ENCODE data around the gene MRPL21. TPM values are rescaled to one million over a fixed set of nuclear protein-coding genes. Genes with fewer than 3 reads are reported as not detected.

MRPL21 gene
- polyA plus RNA-seq, 1 experiment: 46.8 TPM

DNA sequence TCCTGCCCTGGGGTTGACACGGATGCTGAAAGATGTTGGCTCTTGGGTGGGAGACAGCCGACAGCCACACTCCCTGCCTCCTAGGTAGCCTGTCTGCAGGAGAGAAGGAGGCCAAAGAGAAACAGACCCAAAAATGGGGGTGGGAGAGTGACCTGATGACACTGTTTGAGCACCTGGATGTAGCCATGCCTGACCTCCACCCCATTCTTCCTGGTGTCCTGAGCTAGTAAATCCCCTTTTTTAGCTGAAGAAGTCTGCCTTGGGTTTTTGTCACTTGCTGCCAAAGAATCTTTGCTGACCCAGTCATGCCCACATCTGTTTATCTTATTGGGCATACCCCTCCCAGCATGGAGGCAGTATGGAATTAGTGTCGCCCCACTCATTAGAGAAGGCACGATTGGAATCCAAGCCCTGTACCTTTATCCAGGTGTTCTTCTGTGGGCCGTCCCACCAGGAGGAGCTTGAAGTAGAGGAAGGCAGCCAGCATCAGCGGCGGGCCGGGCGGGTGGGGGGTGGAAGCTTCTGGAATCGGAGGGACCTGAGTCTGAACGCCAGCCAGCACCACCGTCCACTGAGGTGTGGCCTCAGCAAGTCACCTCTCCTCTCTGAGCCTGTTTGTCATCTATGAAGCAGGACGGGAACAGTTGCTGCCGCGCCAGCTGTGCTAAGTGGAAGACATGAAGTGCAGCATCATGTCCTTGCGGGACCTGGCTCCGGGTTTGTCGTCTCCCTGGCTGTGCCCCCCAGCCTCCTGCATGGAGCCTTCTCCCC, 37.9 kb upstream of the MRPL21 start:
- H3K9me3 ChIP-seq (ENCODE audit: control insufficient read depth, insufficient read depth, low read length): no peaks in the 10 kb centered on the region; the same call in 1 of the 2 replicates
- H3K27ac ChIP-seq (ENCODE audit: low read depth, low read length): no peak overlapping the region
- TF ChIP-seq, protein P1, sequence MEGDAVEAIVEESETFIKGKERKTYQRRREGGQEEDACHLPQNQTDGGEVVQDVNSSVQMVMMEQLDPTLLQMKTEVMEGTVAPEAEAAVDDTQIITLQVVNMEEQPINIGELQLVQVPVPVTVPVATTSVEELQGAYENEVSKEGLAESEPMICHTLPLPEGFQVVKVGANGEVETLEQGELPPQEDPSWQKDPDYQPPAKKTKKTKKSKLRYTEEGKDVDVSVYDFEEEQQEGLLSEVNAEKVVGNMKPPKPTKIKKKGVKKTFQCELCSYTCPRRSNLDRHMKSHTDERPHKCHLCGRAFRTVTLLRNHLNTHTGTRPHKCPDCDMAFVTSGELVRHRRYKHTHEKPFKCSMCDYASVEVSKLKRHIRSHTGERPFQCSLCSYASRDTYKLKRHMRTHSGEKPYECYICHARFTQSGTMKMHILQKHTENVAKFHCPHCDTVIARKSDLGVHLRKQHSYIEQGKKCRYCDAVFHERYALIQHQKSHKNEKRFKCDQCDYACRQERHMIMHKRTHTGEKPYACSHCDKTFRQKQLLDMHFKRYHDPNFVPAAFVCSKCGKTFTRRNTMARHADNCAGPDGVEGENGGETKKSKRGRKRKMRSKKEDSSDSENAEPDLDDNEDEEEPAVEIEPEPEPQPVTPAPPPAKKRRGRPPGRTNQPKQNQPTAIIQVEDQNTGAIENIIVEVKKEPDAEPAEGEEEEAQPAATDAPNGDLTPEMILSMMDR (IDR thresholded peaks at IDR 0.05; ENCODE audit: low read depth, low read length): no peak
- no peaks in the 10 kb centered on the region for H3K27me3 ChIP-seq (ENCODE audit: control insufficient read depth, insufficient read depth, low read length)
- DNase-seq (ENCODE audit: low read depth, low spot score): no peak
- ChIA-PET POLR2A (interaction anchor here (0.6 kb wide), 1 partner anchor 141 kb away, joined by 6 read pairs; no protein-coding TSS in a partner anchor), CTCF (interaction anchor here (1.6 kb wide), 1 partner anchor 9 kb away, joined by 5 read pairs; no protein-coding TSS in a partner anchor)
- no peak overlapping the region for H3K4me3 ChIP-seq (ENCODE audit: low read depth, low read length)

DNA sequence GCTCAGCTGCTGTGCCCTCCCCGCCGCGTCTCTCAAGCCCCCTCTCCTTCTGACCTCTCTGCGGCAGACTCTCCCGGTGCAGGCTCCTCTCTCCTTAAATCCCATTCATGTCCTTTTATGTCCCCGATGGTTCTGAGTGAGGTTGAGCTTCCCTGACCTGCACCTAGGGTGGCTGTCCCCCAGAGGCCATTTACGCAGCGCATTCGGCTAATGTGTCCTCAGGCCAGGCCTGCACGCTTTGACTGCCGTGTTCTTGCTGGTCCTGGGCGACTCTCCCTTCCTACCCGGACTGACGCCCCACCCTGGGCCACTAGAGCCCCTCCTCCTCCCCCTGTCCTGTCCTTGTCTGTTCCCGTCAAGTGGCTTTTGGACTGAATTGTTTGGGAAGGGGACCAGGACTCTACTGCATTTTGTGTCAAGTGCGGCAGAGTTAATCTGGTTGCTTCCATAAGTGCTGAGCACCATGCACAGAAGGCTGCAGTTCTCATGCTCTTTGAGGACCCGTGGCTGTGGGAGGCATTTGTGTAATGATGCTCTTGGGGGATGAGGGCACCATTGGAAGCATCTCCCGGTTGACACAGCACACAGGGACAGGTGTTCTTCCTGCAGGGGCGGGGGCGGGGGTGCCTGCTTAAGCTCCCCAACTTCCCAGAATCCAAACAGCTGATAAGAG, 37.2 kb upstream of the MRPL21 start:
- H3K4me3 ChIP-seq (ENCODE audit: low read depth, low read length): no peak overlapping the region
- CTCF ChIA-PET: interaction anchor here (1.6 kb wide), 1 partner anchor 10 kb away, joined by 5 read pairs; no protein-coding TSS in a partner anchor
- H3K27me3 ChIP-seq (ENCODE audit: control insufficient read depth, insufficient read depth, low read length): no peaks in the 10 kb centered on the region
- DNase-seq (ENCODE audit: low read depth, low spot score): no peak
- no peak overlapping the region for H3K27ac ChIP-seq (ENCODE audit: low read depth, low read length)
- TF ChIP-seq, protein P1 (IDR thresholded peaks at IDR 0.05; ENCODE audit: low read depth, low read length): no peak
- POLR2A ChIA-PET: no interaction called here
- H3K9me3 ChIP-seq (ENCODE audit: control insufficient read depth, insufficient read depth, low read length): no peaks in the 10 kb centered on the region; the same call in 1 of the 2 replicates

DNA sequence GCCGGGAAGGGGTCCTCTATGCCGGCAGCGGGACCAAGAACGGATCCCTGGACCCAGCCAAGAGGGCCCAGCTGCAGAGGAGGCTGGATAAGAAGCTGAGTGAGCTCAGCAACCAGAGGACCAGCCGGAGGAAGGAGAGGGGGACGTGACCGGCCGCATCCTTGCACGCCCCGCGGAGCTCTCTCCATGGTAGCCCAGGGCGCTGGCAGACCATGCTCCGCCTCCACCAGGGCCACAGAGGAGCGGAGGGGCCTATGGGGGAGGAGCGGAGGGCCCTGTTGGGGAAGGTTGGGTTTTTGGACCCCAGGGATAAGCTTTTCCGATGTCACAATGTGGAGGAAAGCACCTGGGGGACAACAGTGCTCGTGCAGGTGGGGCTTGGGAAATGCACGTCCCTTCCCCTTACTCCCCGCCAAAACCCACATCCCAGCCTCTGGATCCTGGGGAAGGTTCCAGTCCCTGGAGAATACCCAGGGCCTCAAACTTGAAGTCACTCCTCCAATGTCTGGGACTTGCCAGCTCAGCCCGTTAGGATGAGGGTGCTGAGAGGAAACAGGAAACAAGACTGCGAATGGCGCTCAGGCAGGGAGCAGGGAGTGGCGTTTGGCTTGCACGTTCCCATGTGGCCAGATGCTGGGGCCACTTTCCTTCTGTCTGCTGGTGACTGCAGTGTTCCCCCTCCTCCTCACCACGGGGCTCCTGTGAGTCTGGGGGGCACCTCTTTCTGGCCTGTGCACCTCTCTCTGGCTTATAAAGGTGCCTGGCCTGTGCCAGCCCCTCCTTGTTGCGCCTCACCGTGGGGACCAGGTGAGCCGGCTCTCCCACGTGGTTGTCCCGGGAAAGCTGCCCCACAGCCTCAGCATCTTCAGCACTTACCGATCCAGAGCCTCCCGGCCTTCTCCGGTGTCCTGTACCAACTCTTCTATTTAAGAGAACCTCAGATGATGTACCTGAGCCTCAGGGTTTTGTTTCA, 36.2 kb upstream of the MRPL21 start:
- H3K4me3 ChIP-seq (ENCODE audit: low read depth, low read length): no peak overlapping the region
- CTCF ChIA-PET: no interaction called here
- H3K9me3 ChIP-seq (ENCODE audit: control insufficient read depth, insufficient read depth, low read length): no peaks in the 10 kb centered on the region; the same call in 1 of the 2 replicates
- no peaks in the 10 kb centered on the region for H3K27me3 ChIP-seq (ENCODE audit: control insufficient read depth, insufficient read depth, low read length)
- POLR2A ChIA-PET: interaction anchor here (1.3 kb wide), 1 partner anchor 136 kb away, joined by 4 read pairs; no protein-coding TSS in a partner anchor
- no peak overlapping the region for H3K27ac ChIP-seq (ENCODE audit: low read depth, low read length)
- TF ChIP-seq, protein P1 (IDR thresholded peaks at IDR 0.05; ENCODE audit: low read depth, low read length): no peak
- no peak for DNase-seq (ENCODE audit: low read depth, low spot score)

DNA sequence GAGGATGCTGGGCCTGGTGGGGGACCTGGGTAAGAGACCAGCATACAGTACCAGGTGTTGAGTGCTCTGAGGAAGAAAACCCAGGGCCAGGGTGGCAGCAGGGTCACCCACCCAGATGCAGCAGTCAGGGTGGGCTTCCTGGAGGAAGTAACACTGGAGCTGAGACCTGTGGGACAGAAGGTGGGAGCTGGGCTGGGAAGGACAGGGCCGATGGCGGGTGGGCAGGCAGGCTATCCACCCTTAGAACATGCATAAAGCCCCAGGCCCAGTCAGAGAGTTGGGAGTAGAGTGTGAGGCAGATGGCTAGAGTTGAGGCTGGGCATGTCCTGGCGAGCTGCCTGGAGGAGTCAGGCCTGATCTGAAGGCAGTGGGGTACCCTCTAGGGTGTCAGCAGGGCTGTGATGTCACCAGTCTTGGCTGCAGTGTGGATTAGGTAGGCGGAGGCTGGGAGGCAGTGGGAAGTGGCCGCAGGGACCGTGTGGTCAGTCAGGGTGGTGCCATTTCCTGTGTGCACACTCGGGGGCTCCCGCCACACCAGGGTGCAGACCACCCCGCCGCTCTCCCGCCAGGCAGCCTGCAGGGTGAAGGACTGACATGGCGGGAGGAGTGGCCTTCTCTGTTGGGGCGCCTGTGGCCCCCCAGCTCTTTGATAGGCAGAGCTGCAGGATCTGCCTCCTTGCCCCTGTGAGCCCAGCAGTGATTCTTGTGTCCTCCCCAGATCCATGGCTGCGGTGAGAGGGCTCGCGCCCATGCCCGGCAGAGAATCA, 35.4 kb upstream of the MRPL21 start:
- Histone ChIP-seq H3K4me3 (ENCODE audit: low read depth, low read length) (no peak overlapping the region), H3K9me3 (ENCODE audit: control insufficient read depth, insufficient read depth, low read length) (no peaks in the 10 kb centered on the region; the same call in 1 of the 2 replicates), H3K27ac (ENCODE audit: low read depth, low read length) (no peak overlapping the region), H3K27me3 (ENCODE audit: control insufficient read depth, insufficient read depth, low read length) (no peaks in the 10 kb centered on the region)
- no peak for DNase-seq (ENCODE audit: low read depth, low spot score)
- POLR2A ChIA-PET: interaction anchor here (1.3 kb wide), 1 partner anchor 136 kb away, joined by 4 read pairs; no protein-coding TSS in a partner anchor
- CTCF ChIA-PET: no interaction called here
- TF ChIP-seq, protein P1 (IDR thresholded peaks at IDR 0.05; ENCODE audit: low read depth, low read length): no peak

Measured in AG04450 (cell line).